Spleen (tissue), 7 donors: ENCODE data around the gene PACSIN2.

Source experiments
- CTCF ChIP-seq, 11 experiments: fragments of 200-600 bp in 7 of 11; fragments of 450-650 bp in 4 of 11; sonication (generic) in 4 of 11; IDR thresholded peaks in 8 of 11; conservative IDR thresholded peaks in 3 of 11; 1 replicate in 7 of 11; 2 replicates in 4 of 11; pipeline versions ENCODE4 v1.4.0 to v1.8.0; 2016 to 2021; ENCODE audit warnings: antibody characterized with exemption in 11 of 11, inconsistent platforms in 4 of 11, mild to moderate bottlenecking in 1 of 11
- POLR2A ChIP-seq, 3 donors: fragments of 450-650 bp; IDR thresholded peaks; one replicate each; pipeline ENCODE4 v1.5.1; 2017; ENCODE audit warnings: antibody characterized with exemption in 3 of 3, mild to moderate bottlenecking in 1 of 3
- POLR2AphosphoS5 ChIP-seq, 3 donors: sonication (generic); formaldehyde crosslinking; IDR thresholded peaks; one replicate each; pipeline ENCODE4 v1.5.1; 2017; ENCODE audit warnings: antibody characterized with exemption in 3 of 3
- donor health status: DM: no; HTN: no; CAD: no; lungs with moderate emphysema.
- donor health status: DM: no; HTN: no; CAD: no.
- donor health status: DM: no; HTN: no; CAD: no.

GRCh38 chr22:43014316-43014868, 557 bp downstream of the PACSIN2 start:
- TF ChIP-seq CTCF (IDR thresholded peaks at IDR 0.05 in 8 of 11, conservative IDR thresholded peaks at IDR 0.05 in 3 of 11) (no peak), POLR2A (IDR thresholded peaks at IDR 0.05) (no peak), POLR2AphosphoS5 (IDR thresholded peaks at IDR 0.05) (peak in 1 of 3 donors; percentile 1)
